Astrocyte of the spinal cord (primary cell): Measurements from ENCODE around the gene ARID3A.

Experiments used
- DNase-seq: peaks from one replicate; pipeline ENCODE4 v3.0.0; 2011; ENCODE audit warnings: low read depth, low spot score
- H3K4me3 ChIP-seq: 2 replicates; pipeline ENCODE4 v1.5.1; 2011; ENCODE audit warnings: low read depth, mild to moderate bottlenecking, low read length, moderate library complexity
- CTCF ChIP-seq: IDR thresholded peaks from 2 replicates; pipeline ENCODE4 v1.5.1; 2012; ENCODE audit warnings: low read depth, mild to moderate bottlenecking, low read length, inconsistent platforms
- in situ Hi-C: cut with HindIII; loops from 2 replicates; pipeline ENCODE4 v1.10.0; 2017; ENCODE audit warnings: low sequenced_read_pairs

ARID3A gene

DNA sequence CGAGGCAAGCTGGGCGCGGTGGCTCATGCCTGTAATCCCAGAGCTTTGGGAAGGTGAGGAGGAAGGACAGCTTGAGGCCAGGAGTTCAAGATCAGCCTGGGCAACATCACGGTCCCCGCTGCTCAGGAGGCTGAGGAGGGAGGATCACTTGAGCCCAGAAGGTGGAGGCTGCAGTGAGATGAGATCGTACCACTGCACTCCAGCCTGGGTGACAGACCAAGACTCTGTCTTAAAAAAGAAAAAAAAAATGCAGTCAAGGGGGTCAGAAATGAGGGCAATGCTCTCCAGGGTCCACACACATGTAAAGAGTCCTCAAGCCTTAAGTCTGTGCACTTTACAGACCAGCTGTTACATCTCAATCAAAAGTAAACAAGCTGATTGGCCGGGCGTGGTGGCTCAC is 21.3 kb upstream of the ARID3A start:
- no peak overlapping the region for H3K4me3 ChIP-seq
- in situ Hi-C loops: no loop called here
- TF ChIP-seq CTCF: no peak
- DNase-seq: no peak

DNA sequence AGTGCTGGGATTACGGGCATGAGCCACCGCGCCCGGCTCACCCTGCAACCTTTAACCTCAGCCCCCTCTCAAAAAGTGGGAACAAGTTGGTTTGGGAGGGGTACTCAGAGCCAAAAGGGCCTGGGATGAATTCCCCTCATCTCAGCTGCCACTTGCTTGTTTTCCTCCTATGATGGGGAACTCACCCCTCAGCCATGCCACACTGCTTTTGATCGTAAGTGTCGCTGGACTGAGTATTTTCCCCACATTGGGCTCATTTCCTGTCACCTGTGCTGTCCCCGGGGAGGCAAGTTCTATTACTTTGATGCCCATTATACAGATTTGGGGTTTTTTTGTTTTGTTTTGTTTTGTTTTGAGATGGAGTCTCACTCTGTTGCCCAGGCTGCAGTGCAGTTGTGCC is 19.4 kb upstream of the ARID3A start:
- in situ Hi-C loops: no loop called here
- H3K4me3 ChIP-seq: no peak overlapping the region
- TF ChIP-seq CTCF: no peak
- DNase-seq: no peak

DNA sequence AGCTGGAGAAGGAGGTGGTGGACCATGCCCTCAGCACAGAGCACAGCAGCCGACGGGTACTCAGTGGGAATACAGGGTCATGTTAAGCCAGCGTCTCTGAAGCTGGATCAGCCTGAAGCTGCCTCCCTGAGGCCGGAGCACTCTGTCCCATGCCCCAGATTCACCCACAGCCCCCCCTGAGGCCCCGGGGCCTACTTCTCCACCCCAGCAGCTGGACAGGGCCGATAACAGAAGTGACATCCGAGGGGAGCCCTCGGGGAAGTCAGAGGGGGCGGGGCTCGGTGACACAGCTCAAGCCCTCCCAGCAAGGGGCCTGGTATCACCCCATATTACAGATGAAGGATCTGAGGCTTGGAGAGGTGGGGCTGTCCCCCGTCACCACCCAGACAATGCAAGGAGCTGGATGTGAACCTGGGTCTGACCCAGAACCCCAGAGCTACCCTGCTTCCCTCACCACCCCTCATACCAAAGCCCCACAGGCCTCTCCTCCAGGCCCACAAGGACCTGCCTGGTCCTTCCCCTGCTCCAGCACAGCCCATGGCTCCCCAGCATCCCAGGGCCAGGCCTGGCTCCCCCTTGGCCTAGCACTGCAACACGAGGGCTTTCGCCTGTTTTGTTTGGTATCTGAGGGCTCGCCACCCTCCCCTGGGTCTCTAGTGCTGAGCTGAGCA is 18.5 kb upstream of the ARID3A start:
- H3K4me3 ChIP-seq: no peak overlapping the region
- in situ Hi-C loops: no loop called here
- DNase-seq: no peak
- no peak for TF ChIP-seq CTCF

DNA sequence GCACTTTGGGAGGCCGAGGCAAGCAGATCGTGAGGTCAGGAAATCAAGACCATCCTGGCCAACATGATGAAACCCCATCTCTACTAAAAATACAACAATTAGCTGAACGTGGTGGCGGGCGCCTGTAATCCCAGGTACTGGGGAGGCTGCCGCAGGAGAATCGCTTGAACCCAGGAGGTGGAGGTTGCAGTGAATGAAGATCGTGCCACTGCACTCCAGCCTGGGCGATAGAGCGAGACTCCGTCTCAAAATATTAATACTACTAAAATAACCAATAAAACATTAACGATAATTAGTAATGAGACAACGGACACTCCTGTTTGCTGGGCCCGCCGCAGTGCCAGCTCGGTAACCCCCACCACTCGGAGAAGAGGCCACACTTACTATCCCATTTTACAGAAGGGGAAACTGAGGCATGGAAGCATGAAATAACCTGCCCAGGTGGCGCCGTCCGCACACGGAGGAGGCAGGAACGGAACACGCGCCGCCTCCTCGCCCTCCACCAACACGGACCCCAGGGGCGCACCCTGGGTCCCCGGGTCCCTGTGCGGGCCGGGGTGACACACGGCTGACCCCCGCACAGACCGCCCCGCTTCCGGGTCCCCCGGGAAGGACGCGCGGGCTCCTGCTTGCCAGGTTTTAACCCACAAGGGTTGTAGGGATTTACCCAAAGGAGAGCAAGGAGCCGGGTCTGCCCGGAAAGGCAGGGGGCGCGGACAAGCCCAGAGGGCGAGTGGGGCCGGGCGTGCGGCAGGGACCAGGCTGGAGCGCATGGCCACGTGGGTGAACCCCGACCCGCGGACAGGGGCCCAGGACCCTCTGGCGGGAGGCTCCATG is 14.4 kb upstream of the ARID3A start:
- in situ Hi-C loops: no loop called here
- no peak overlapping the region for H3K4me3 ChIP-seq

GRCh38 chr19:912181-913079 is 13.4 kb upstream of the ARID3A start:
- DNase-seq: no peak
- peak overlapping the region; percentile 89 for H3K4me3 ChIP-seq
- TF ChIP-seq CTCF: no peak
- in situ Hi-C loops: no loop called here

More for the DNA sequence above, 14.4 kb upstream of the ARID3A start:
- DNase-seq: no peak
- TF ChIP-seq CTCF: no peak

DNA sequence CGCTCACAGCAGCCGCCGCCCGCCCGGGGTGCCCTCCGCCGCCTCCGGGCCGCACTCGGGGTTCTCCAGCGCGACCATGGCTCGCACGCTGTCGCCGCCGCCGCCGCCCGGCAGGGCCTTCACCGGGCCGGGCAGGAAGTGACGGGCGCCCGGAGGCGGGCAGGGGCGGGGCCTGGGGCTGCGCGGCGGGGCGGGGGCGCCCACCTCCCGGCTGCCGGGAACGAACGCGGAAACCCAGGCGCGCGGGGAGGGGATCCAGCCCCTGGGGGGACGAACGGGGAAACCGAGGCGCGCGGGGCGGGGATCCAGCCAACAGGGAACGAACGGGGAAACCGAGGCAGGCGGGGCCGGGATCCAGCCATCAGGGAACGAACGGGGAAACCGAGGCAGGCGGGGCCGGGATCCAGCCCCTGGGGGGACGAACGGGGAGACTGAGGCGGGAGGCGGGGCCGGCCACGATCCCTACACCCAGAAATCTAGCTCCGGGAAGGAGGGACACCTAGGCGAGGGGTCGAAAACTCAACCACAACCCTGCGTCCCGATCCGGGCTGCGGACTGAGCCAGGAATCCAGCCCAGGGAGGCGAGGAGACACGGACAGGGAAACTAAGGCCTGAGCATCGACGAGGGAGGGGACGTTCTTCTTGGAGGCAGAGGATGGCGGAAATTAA is 12.6 kb upstream of the ARID3A start, which contains the start of gene R3HDM4:
R3HDM4 (minus strand) TSS at position 140 of the 669 bp plus-strand sequence; CDS start at position 78, 62 bp downstream.
- DNase-seq: no peak
- TF ChIP-seq CTCF: no peak
- in situ Hi-C loops: no loop called here
- H3K4me3 ChIP-seq: peak within 1 kb of the TSS; percentile 89
